ENCODE data around the gene BCAS1. TPM values are rescaled to one million over a fixed set of nuclear protein-coding genes. Genes with fewer than 3 reads are reported as not detected.

Gene BCAS1
- total and polyA plus RNA-seq, 2 donors (not counting 3 experiments of a cell fraction or from before 2014, with no cell fraction given) = not detected

GRCh38 chr20:53905820-53906191 lies 164.6 kb downstream of the BCAS1 start:
- no peak for TF ChIP-seq POLR2A (IDR thresholded peaks at IDR 0.05; ENCODE audit: low read depth, low read length)
- no peak for TF ChIP-seq FOS (IDR thresholded peaks at IDR 0.05; ENCODE audit: borderline replicate concordance, insufficient read depth, low read length)
- no peak for TF ChIP-seq MYC (IDR thresholded peaks at IDR 0.05; ENCODE audit: low read depth, low read length)
- TF ChIP-seq JUN (IDR thresholded peaks at IDR 0.05; ENCODE audit: borderline replicate concordance, insufficient read depth, insufficient read length, low read depth) = no peak
- TF ChIP-seq GATA2 (IDR thresholded peaks at IDR 0.05; ENCODE audit: insufficient read depth, insufficient read length, low read depth, low read length) = no peak
- no peak for TF ChIP-seq MAX (IDR thresholded peaks at IDR 0.05; ENCODE audit: insufficient read depth, insufficient read length)
- TF ChIP-seq EZH2 (IDR thresholded peaks at IDR 0.05; ENCODE audit: borderline replicate concordance, low read depth, low read length, severe bottlenecking) = no peak
- TF ChIP-seq POLR2AphosphoS5 (IDR thresholded peaks at IDR 0.05; ENCODE audit: insufficient read depth, low read depth, low read length) = no peak
- TF ChIP-seq CTCF (IDR thresholded peaks at IDR 0.05; ENCODE audit: extremely low read depth in 1 of 2, insufficient read depth in 1 of 2, low read depth in 1 of 2, low read length in 2 of 2) = no peak
- BruUV-seq (replicated peaks) = no TSS peak
- no peak for DNase-seq (ENCODE audit: low read depth, low spot score)
- no peak overlapping the region for H3K27ac ChIP-seq (ENCODE audit: insufficient read depth, low read depth, low read length)
- intact Hi-C loops (cut with micrococcal nuclease) (no loop called here), dilution Hi-C loops (cut with MboI; ENCODE audit: extremely low pct_ligation_motif_present, low sequenced_read_pairs) (no loop called here)
- H3K4me1 ChIP-seq (ENCODE audit: control insufficient read depth, extremely low read depth, insufficient read depth, low read length) = peaks cover 18% of the 10 kb centered on the region
- H3K27me3 ChIP-seq (ENCODE audit: control insufficient read depth in 2 of 2, insufficient read depth in 2 of 2, low read length in 2 of 2) = no peaks in the 10 kb centered on the region
- no peaks in the 10 kb centered on the region for H4K20me1 ChIP-seq (replicated peaks; ENCODE audit: control insufficient read depth, extremely low read depth, insufficient read depth, low read length)
- H3K9ac ChIP-seq (replicated peaks; ENCODE audit: extremely low read depth, insufficient read depth, low read length) = no peak overlapping the region
- no peak overlapping the region for H2AFZ ChIP-seq (ENCODE audit: low read depth, low read length)
- POLR2A ChIA-PET = no interaction called here
- H3K4me2 ChIP-seq (ENCODE audit: insufficient read depth, low read length) = no peak overlapping the region
- no peak overlapping the region for H3K4me3 ChIP-seq (replicated peaks in 1 of 3; ENCODE audit: insufficient read depth in 1 of 3, low read depth in 1 of 3, low read length in 3 of 3)
- H3K36me3 ChIP-seq (ENCODE audit: control insufficient read depth in 2 of 2, extremely low read depth in 1 of 2, insufficient read depth in 2 of 2, low read length in 2 of 2) = no peaks in the 10 kb centered on the region
- H3K9me3 ChIP-seq (replicated peaks; ENCODE audit: control insufficient read depth, insufficient read depth, low read length) = no peaks in the 10 kb centered on the region
- no peak for FAIRE-seq
- H3K79me2 ChIP-seq (ENCODE audit: control insufficient read depth, insufficient read depth, low read length) = no peaks in the 10 kb centered on the region
- CTCF ChIA-PET = interaction anchor here (0.9 to 1.6 kb wide), 2 partner anchors 8 to 34 kb away, joined by 3 to 6 read pairs; no protein-coding TSS in a partner anchor
- no peaks in the 10 kb centered on the region for H3K9me1 ChIP-seq (replicated peaks; ENCODE audit: control insufficient read depth, extremely low read depth, insufficient read depth, low read length)
